HL-60 (cell line): ENCODE data around the gene PLEKHG2.

Experiments
- GABPA ChIP-seq: IDR thresholded peaks from 2 replicates; pipeline ENCODE4 v1.6.1; 2012; ENCODE audit warnings: low read depth
- POLR2AphosphoS5 ChIP-seq: IDR thresholded peaks from 2 replicates; pipeline ENCODE4 v1.6.1; 2012; ENCODE audit warnings: low read depth
- SPI1 ChIP-seq: IDR thresholded peaks from 2 replicates; pipeline ENCODE4 v1.6.1; 2012; ENCODE audit warnings: low read depth, mild to moderate bottlenecking, borderline replicate concordance
- TF ChIP-seq, protein P1 (sequence below): IDR thresholded peaks from one replicate; pipeline ENCODE4 v1.5.1; 2011; ENCODE audit warnings: low read length, control low read depth, inconsistent platforms; ENCODE audit not compliant: insufficient read depth
- TF ChIP-seq, protein P2 (sequence below): IDR thresholded peaks from 2 replicates; pipeline ENCODE4 v1.6.1; 2012; ENCODE audit warnings: low read depth; ENCODE audit not compliant: insufficient replicate concordance

DNA sequence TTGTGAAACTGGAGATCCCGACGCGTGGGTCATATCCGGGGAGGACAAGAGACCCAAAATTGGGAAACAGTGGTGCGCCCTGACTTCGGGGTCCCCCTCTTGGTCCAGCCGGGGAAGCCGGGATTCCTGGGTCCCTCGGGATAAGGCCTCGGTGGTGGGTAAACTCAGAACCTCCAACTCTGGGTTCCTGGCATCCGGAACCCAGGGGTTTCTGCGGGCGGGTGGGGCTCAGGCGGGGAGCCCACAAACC, 5.1 kb upstream of the PLEKHG2 start:
- TF ChIP-seq, protein P1, sequence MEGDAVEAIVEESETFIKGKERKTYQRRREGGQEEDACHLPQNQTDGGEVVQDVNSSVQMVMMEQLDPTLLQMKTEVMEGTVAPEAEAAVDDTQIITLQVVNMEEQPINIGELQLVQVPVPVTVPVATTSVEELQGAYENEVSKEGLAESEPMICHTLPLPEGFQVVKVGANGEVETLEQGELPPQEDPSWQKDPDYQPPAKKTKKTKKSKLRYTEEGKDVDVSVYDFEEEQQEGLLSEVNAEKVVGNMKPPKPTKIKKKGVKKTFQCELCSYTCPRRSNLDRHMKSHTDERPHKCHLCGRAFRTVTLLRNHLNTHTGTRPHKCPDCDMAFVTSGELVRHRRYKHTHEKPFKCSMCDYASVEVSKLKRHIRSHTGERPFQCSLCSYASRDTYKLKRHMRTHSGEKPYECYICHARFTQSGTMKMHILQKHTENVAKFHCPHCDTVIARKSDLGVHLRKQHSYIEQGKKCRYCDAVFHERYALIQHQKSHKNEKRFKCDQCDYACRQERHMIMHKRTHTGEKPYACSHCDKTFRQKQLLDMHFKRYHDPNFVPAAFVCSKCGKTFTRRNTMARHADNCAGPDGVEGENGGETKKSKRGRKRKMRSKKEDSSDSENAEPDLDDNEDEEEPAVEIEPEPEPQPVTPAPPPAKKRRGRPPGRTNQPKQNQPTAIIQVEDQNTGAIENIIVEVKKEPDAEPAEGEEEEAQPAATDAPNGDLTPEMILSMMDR = no peak
- no peak for TF ChIP-seq SPI1
- TF ChIP-seq, protein P2, sequence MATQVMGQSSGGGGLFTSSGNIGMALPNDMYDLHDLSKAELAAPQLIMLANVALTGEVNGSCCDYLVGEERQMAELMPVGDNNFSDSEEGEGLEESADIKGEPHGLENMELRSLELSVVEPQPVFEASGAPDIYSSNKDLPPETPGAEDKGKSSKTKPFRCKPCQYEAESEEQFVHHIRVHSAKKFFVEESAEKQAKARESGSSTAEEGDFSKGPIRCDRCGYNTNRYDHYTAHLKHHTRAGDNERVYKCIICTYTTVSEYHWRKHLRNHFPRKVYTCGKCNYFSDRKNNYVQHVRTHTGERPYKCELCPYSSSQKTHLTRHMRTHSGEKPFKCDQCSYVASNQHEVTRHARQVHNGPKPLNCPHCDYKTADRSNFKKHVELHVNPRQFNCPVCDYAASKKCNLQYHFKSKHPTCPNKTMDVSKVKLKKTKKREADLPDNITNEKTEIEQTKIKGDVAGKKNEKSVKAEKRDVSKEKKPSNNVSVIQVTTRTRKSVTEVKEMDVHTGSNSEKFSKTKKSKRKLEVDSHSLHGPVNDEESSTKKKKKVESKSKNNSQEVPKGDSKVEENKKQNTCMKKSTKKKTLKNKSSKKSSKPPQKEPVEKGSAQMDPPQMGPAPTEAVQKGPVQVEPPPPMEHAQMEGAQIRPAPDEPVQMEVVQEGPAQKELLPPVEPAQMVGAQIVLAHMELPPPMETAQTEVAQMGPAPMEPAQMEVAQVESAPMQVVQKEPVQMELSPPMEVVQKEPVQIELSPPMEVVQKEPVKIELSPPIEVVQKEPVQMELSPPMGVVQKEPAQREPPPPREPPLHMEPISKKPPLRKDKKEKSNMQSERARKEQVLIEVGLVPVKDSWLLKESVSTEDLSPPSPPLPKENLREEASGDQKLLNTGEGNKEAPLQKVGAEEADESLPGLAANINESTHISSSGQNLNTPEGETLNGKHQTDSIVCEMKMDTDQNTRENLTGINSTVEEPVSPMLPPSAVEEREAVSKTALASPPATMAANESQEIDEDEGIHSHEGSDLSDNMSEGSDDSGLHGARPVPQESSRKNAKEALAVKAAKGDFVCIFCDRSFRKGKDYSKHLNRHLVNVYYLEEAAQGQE = no peak
- TF ChIP-seq GABPA = 0 out of 2 replicates have a peak, but pooled peaks have one; percentile 35
- TF ChIP-seq POLR2AphosphoS5 = no peak
